SIG-M5 treated with dmso at 0.1 percent for 504 hours (cell line): ENCODE measurements around the gene TBX3.

ENCODE experiments used
- DNase-seq: peaks from one replicate; lab custom pipeline; 2025; ENCODE audit not compliant: unreplicated experiment; lab: John Stamatoyannopoulos, UW

Gene TBX3

GRCh38 chr12:114668886-114669288, 15.1 kb downstream of the TBX3 start:
- DNase-seq = no peak

GRCh38 chr12:114668151-114668885, 15.7 kb downstream of the TBX3 start:
- peak; percentile 59 for DNase-seq

- DNase-seq = no peak
Observed at GRCh38 chr12:114667669-114668150, 16.3 kb downstream of the TBX3 start.

GRCh38 chr12:114666746-114667668, 17.0 kb downstream of the TBX3 start:
- no peak for DNase-seq

GRCh38 chr12:114665411-114666260, 18.3 kb downstream of the TBX3 start:
- DNase-seq = no peak

- no peak for DNase-seq
Observed at GRCh38 chr12:114664651-114665320, 19.2 kb downstream of the TBX3 start.

GRCh38 chr12:114662512-114663177, 21.3 kb downstream of the TBX3 start:
- peak; percentile 64 for DNase-seq

- no peak for DNase-seq
Observed at GRCh38 chr12:114661245-114661644, 22.7 kb downstream of the TBX3 start.

- DNase-seq = no peak
Observed at GRCh38 chr12:114659084-114659483, 24.9 kb downstream of the TBX3 start.

- DNase-seq = no peak
Observed at GRCh38 chr12:114658002-114658441, 26.0 kb downstream of the TBX3 start.

- no peak for DNase-seq
Observed at GRCh38 chr12:114657597-114657920, 26.4 kb downstream of the TBX3 start.

- DNase-seq = no peak
Observed at GRCh38 chr12:114656906-114657596, 26.9 kb downstream of the TBX3 start.

GRCh38 chr12:114655934-114656749, 27.8 kb downstream of the TBX3 start:
- no peak for DNase-seq

- no peak for DNase-seq
Observed at GRCh38 chr12:114649585-114649984, 34.4 kb downstream of the TBX3 start.

GRCh38 chr12:114648711-114649110, 35.3 kb downstream of the TBX3 start:
- no peak for DNase-seq

GRCh38 chr12:114638790-114639435, 45.1 kb downstream of the TBX3 start:
- DNase-seq = no peak

GRCh38 chr12:114636723-114637480, 47.1 kb downstream of the TBX3 start:
- DNase-seq = no peak
